WTC11 (cell line): Measurements from ENCODE around the gene RFX7.

Experiments
- TF ChIP-seq, protein P1 (sequence below): fragments of 200-600 bp; IDR thresholded peaks from 2 replicates; pipeline ENCODE4 v1.8.0; 2022; ENCODE audit warnings: antibody characterized with exemption
- TF ChIP-seq, protein P2 (sequence below): sonication (generic); formaldehyde crosslinking; IDR thresholded peaks from 2 replicates; pipeline ENCODE4 v1.8.1; 2023; ENCODE audit warnings: mild to moderate bottlenecking, missing genetic modification reagents
- TF ChIP-seq, protein P3 (sequence below): fragments of 250-450 bp; sonication (Bioruptor Pico); IDR thresholded peaks from 2 replicates; pipeline ENCODE4 v1.8.0; 2021; ENCODE audit warnings: mild to moderate bottlenecking

DNA sequence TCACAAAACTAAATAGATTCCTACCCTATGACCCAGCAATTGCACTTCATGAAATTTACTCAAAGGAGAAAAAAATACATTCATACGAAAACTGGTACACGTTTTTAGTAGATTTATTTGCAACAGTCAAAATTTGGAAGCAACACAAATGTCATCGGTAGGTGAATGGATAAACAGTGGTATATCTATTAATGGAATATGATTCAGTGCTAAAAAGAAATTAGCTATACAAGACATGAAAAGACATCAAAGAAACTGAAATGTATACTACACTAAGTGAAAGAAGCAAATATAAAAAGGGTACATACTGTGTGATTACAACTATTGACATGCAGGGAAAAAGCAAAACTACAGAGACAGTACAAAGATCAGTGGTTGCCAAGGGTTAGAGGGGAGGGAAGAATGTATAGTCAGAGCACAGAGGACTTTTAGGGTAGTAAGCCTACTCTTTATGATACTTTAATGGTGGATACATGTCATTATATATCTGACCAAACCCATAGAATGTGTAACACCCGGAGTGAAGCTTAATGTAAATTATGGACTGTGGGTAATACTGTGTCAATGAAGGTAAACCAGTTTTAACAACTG lies 31.6 kb downstream of the RFX7 start:
- TF ChIP-seq, protein P1, sequence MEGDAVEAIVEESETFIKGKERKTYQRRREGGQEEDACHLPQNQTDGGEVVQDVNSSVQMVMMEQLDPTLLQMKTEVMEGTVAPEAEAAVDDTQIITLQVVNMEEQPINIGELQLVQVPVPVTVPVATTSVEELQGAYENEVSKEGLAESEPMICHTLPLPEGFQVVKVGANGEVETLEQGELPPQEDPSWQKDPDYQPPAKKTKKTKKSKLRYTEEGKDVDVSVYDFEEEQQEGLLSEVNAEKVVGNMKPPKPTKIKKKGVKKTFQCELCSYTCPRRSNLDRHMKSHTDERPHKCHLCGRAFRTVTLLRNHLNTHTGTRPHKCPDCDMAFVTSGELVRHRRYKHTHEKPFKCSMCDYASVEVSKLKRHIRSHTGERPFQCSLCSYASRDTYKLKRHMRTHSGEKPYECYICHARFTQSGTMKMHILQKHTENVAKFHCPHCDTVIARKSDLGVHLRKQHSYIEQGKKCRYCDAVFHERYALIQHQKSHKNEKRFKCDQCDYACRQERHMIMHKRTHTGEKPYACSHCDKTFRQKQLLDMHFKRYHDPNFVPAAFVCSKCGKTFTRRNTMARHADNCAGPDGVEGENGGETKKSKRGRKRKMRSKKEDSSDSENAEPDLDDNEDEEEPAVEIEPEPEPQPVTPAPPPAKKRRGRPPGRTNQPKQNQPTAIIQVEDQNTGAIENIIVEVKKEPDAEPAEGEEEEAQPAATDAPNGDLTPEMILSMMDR: no peak
- TF ChIP-seq, protein P2, sequence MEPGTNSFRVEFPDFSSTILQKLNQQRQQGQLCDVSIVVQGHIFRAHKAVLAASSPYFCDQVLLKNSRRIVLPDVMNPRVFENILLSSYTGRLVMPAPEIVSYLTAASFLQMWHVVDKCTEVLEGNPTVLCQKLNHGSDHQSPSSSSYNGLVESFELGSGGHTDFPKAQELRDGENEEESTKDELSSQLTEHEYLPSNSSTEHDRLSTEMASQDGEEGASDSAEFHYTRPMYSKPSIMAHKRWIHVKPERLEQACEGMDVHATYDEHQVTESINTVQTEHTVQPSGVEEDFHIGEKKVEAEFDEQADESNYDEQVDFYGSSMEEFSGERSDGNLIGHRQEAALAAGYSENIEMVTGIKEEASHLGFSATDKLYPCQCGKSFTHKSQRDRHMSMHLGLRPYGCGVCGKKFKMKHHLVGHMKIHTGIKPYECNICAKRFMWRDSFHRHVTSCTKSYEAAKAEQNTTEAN (CRISPR knock-in tag): no peak
- TF ChIP-seq, protein P3, sequence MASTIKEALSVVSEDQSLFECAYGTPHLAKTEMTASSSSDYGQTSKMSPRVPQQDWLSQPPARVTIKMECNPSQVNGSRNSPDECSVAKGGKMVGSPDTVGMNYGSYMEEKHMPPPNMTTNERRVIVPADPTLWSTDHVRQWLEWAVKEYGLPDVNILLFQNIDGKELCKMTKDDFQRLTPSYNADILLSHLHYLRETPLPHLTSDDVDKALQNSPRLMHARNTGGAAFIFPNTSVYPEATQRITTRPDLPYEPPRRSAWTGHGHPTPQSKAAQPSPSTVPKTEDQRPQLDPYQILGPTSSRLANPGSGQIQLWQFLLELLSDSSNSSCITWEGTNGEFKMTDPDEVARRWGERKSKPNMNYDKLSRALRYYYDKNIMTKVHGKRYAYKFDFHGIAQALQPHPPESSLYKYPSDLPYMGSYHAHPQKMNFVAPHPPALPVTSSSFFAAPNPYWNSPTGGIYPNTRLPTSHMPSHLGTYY: no peak
